ENCODE measurements around the gene ZNF571.

The ZNF571 gene

DNA sequence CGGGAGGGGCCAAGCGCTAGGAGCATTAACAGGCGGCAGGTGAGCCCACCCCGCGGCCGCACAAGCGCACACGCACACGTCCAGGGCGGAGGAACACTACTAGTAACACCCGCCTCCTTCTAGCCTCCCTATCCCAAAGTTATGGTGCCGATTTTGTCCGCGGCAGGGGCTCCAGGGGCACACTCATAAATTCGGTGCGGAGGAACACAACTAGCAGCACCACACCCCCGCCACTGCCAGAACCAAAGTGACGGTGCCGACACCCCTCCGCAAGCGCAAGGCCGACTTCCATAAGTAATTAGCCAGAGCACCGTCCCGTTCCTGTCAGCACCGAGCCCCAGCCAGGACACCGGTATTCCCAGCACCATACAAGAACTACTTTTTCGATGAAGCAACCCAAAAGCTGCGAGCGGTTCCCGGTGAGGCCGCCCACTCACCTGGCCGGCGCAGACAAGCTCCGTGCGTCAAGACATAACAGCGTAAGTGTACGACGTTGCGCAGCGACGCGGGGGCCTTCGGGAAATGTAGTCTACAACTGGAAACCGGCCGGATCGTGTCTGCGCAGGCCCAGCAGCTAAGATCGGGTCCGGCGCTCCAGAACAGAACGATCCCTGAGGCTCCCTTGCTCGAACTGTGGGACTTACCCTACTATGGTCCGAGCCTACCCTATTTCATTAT is at the start of gene ZNF571, which contains the start of gene ZNF540:
Gene ZNF571, minus strand, starts transcription at position 489 of the 678 bp plus-strand sequence. CDS start 8,116 bp downstream, outside the sequence.
Gene ZNF540, plus strand, starts transcription at position 573 of the 678 bp plus-strand sequence. CDS start 3,572 bp downstream, outside the sequence.
- FAIRE-seq, result peak; percentile 70

DNA sequence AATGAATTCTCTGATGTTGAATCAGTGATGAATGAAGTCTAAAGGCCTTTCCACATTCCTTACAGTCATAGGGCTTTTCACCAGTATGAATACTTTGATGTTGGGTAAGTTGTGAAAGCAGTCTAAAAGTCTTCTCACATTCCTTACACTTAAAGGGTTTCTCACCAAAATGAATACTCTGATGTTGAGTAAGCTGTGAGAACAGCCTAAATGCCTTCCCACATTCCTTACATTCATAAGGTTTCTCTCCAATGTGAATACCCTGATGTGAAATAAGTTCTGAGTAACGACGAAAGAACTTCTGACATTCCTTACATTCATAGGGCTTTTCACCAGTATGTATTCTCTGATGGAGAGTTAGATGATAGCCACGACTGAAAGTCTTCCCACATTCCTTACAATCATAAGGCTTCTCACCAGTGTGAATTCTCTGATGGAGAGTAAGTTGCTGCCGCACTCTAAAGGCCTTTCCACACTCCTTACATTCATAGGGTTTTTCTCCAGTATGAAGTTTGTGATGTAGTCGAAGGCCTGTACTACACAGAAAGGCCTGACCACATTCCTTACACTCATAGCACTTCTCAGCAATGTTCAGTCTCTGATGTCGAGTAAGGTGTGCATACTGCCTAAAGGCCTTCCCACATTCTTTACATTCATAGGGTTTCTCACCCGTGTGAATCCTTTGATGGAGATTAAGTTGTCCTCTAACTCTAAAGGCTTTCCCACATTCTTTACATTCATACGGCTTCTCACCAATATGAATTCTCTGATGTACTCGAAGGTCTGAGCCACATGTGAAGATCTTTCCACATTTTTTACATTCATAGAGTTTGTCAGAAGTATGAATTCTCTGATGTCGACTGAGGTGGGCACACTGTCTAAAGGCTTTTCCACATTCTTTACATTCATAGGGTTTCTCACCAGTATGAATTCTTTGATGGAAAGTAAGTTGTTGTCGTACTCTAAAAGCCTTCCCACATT is 40.8 kb upstream of the ZNF571 start:
- no peak for FAIRE-seq

DNA sequence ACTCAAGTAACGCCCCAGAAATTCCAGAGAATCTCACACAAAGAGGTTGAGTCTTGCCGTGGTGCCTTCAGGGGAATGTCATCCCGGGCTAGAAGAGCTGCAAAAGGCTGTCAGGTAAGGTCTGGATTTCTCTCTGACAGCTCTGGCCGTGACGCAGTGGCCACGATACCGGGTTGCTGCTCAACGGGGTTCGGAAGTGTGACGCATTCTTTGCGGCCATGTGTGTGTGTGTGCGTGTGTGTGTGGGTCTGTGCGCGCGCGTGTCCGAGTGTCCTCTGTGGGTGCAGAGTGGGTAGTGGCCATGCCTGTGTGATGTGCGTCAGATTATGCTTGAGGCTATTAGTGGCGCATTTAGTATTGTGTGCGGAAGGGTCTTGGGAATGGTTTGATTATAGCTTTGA is 390 bp upstream of the ZNF571 start:
- FAIRE-seq, result no peak

DNA sequence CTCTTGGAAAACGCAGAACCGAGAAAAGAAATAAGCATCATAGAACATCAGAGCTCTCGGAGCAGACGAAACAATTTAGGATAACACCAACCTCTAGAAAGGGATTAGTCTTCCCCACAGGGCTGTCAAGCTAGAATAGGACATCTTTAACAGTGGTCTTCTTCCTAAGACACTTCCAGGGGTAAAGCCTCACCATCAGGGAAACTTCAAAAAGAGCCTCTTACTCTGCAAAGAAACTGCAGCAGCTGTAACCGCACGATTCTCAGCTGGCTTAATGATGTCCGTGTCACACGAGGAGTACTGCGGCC is 642 bp downstream of the ZNF571 start:
- FAIRE-seq, result no peak

DNA sequence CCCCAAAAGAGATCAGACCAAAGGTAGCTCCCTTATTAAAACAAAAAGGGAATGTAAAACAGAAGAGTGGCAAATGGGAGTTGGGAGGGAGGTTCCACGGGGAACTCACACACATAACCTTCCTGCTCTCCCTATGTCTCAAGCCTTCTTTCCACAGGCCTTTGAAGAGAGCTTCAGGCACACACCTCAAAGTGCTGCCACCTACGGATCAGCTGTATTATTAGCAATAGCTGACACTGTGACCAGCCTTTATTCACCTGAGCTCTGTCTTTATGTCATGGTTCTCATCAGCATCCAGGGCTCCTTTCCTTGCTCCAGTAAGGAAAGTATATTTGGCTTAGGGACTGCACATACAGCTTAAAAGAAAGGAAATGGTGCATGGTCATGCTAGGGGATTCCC is 11.3 kb downstream of the ZNF571 start:
- no peak for FAIRE-seq

DNA sequence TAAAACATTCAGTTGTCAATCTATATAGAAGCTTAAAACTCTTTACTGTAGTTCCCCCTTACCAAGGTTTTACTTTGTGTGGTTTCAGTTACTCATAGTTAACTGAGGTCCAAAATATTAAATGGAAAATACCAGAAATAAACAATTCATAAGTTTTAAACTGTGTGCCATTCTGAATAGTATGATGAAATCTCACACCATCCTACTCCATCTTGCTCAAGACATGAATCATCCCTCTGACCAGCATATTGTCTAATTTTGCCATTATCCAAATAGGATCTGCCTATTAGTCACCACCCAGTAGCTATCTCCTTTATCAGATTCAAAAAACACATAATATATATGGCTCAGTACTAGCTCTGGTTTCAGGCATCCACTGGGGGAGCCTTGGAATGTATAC is 22.4 kb downstream of the ZNF571 start:
- no peak for FAIRE-seq

DNA sequence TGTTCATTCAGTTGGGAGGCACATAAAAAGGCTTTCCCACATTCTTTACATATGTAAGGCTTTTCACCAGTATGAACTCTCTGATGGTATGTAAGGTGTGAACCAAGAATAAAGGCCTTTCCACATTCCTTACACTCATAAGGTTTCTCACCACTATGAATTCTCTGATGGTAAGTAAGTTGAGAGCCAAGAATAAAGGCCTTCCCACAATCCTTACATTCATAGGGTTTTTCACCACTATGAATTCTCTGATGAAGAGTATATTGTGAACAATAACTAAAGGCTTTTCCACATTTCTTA is 29.3 kb downstream of the ZNF571 start:
- no peak for FAIRE-seq

DNA sequence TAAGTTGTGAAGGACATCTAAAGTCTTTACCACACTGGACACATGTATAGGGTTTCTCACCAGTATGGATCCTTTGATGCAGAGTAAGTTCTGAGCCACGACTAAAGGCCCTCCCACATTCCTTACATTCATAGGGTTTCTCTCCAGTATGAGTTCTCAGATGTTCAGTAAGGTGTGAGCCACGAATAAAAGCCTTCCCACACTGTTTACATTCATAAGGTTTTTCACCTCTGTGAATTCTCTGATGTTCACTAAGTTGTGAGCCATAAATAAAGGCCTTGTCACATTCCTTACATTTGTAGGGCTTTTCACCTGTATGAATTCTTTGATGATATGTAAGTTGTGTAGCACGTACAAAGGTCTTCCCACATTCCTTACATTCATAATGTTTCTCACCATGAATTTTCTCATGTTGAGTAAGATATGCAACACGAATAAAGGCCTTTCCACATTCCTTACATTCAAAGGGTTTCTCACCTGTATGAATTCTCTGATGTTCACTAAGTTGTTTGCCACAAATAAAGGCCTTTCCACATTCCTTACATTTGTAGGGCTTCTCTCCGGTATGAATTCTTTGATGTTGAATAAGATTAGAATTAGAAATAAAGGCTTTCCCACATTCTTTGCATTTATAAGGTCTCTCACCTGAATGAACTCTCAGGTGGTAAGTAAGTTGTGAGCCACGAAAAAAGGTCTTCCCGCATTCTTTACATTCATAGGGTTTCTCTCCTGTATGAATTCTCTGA is 29.8 kb downstream of the ZNF571 start:
- FAIRE-seq, result no peak

DNA sequence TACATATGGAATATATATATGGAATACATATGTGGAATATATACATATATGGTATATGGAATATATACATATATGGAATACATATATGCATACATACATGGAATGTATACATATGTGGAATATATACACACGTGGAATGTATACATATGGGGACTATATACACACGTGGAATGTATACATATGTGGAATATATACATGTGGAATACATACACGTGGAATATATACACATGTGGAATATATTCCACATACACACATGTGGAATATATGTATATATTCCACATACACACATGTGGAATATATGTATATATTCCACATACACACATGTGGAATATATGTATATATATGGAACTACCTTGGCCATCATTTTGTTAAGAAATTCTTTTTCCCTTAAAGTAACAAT is 31.1 kb downstream of the ZNF571 start:
- no peak for FAIRE-seq

DNA sequence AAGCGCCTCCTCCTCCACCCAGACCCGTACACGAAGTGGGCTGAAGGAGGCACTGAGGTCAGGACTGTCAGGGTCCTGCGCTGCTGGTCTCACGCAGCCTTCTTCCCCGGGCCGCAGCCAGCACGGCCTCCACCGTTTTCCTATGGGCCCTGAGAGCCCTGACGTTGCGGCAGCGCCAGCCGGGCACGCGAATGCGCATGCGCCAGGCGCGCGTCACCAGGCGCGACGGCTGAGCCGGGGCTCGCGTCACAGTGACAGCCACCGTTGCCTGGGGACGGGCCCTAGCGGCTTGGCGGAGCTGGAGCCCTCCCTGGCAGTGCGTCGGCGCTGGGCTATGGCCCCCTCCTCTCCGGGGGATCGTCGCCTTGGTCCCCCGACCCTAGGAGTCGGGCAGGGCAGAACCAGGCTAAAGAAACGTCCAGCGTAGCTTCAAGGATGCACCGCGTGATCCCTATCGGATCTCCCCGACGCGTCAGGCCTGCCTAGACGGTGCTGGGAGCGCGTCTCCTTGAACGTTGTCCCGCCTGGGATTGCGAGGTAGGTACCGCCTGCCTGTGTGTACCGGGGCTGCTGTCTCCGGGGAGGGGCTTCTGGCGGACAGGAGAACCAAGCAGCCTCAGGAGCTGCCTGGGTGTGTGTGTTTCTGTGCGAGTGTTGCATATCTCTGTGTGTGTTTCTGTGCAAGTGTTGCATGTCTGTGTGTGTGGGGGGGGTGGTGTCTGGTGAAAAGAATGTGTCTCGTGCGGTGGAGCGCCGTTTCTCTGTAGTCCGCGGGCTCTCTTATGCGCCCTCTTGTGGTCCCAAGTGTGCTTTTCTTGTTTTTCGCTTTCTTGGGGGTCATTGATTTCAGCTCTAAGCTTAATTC is 43.2 kb downstream of the ZNF571 start:
- no peak for FAIRE-seq

DNA sequence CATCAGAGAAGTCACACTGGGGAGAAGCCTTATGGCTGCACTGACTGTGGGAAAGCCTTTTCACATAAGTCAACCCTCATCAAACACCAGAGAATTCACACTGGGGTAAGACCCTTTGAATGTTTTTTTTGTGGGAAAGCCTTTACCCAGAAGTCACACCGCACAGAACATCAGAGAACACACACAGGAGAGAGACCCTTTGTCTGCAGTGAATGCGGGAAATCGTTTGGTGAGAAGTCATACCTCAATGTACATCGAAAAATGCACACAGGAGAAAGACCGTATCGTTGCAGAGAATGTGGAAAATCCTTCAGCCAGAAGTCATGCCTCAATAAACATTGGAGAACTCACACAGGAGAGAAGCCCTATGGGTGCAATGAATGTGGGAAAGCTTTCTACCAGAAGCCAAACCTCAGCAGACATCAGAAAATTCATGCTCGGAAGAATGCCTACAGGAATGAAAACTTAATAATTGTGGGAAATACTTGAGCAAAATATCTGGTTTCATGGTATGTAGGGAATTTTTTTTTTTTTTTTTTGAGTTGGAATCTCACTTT is 57.1 kb downstream of the ZNF571 start:
- no peak for FAIRE-seq

DNA sequence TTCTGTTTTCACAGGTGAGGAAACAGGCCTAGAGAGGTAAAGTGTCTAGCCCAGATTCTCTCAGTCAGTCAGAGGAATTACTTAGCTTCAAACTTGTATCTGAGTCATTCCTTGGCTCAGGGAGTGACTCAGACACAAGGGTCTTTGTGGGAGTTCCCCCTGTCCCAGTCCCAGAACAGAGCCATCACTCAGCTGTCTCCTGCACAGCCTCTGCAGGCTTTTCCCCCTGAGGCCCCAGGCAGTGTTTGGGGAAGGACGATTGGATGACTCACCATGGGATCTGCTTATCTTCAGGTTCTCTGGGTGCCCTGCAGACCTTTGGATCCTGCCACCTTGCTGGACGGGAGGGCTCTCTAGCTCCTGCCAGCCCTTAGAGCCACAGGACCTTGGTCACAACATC is 74.7 kb downstream of the ZNF571 start:
- no peak for FAIRE-seq
